ENCODE data around the gene KNSTRN. TPM values are rescaled to one million over a fixed set of nuclear protein-coding genes. Genes with fewer than 3 reads are reported as not detected.

Gene KNSTRN
- total RNA-seq, 1 donor from 2014 or later: 27.3 TPM

DNA sequence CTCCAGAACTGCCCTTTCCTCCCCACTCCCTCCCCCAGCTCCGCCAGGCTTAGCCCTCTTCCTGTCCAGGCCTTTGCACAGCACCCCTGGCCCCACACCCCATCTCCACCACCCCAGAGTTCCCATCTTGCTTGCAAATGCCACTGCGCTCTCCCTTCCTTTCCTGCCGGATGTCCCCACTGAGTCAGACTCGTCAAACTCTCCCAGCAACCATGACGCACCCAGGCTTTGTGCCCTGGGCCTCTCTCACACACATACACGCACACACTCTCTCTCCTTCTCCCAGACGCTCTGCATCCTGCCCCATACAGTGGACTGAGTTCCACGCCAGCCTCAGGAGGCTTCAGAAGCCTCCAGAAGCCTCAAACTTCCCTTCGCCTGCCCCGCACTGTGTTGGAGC lies 39.0 kb upstream of the KNSTRN start:
- Mint-ChIP-seq H3K4me1 (ENCODE audit: unreplicated experiment) (peaks cover 58% of the 10 kb centered on the region), H3K9me3 (ENCODE audit: unreplicated experiment) (no peaks in the 10 kb centered on the region), H3K27ac (ENCODE audit: unreplicated experiment) (peak overlapping the region; percentile 98), H3K36me3 (ENCODE audit: unreplicated experiment) (no peaks in the 10 kb centered on the region), H3K4me3 (ENCODE audit: unreplicated experiment) (peak overlapping the region; percentile 2), H3K27me3 (ENCODE audit: unreplicated experiment) (no peaks in the 10 kb centered on the region)
- no peak for DNase-seq (ENCODE audit: extremely low spot score, unreplicated experiment)
- TF ChIP-seq, protein P1, sequence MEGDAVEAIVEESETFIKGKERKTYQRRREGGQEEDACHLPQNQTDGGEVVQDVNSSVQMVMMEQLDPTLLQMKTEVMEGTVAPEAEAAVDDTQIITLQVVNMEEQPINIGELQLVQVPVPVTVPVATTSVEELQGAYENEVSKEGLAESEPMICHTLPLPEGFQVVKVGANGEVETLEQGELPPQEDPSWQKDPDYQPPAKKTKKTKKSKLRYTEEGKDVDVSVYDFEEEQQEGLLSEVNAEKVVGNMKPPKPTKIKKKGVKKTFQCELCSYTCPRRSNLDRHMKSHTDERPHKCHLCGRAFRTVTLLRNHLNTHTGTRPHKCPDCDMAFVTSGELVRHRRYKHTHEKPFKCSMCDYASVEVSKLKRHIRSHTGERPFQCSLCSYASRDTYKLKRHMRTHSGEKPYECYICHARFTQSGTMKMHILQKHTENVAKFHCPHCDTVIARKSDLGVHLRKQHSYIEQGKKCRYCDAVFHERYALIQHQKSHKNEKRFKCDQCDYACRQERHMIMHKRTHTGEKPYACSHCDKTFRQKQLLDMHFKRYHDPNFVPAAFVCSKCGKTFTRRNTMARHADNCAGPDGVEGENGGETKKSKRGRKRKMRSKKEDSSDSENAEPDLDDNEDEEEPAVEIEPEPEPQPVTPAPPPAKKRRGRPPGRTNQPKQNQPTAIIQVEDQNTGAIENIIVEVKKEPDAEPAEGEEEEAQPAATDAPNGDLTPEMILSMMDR (IDR thresholded peaks at IDR 0.05): no peak

DNA sequence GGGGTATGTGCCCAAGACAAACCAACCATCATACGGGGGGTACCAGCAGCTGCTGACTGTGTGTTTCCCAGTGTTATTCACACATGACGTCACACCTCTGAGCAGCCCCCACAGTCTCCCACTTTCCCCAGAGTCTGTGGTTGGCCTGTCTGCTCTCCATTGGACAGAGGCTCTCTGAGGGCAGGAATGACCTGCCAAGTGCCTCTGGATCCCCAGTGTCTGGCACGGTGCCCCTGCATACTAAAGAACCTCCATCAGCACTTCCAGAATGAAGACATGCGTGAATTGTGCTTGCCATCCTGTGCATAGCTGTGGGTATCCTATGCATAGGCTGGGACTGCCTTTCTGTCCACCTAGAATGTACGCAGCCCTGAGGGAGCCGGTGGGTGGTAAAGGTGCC lies 38.3 kb upstream of the KNSTRN start:
- Mint-ChIP-seq H3K4me3 (ENCODE audit: unreplicated experiment) (no peak overlapping the region), H3K27me3 (ENCODE audit: unreplicated experiment) (no peaks in the 10 kb centered on the region), H3K9me3 (ENCODE audit: unreplicated experiment) (no peaks in the 10 kb centered on the region), H3K36me3 (ENCODE audit: unreplicated experiment) (no peaks in the 10 kb centered on the region), H3K27ac (ENCODE audit: unreplicated experiment) (peak overlapping the region; percentile 98), H3K4me1 (ENCODE audit: unreplicated experiment) (peaks cover 51% of the 10 kb centered on the region)
- TF ChIP-seq, protein P1 (IDR thresholded peaks at IDR 0.05): no peak
- DNase-seq (ENCODE audit: extremely low spot score, unreplicated experiment): no peak

DNA sequence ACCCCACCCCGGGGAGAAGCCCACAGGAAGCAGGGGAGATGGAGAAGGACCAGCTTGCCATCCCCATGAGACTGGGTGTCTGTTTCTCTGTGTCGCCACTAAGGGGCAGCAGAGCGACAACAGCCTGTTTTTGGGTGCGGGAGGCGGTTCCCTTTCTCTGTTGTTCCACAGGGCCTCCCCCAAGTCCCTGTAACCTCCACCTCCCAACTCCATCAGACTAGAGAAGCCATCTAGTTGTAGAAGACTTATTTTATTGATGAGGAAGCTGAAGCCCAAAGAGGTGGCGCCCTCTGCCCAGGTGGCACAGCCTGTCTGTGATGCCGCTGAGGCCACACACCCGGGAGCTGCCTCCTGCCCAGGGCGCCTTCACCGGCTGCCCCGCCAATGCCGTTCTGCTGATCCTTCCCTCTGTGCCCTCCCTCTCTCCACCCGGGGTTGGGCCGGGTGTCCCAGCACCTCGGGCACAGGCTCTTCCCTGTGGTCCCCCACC lies 37.8 kb upstream of the KNSTRN start:
- H3K4me1 Mint-ChIP-seq (ENCODE audit: unreplicated experiment): peaks cover 46% of the 10 kb centered on the region
- no peaks in the 10 kb centered on the region for H3K27me3 Mint-ChIP-seq (ENCODE audit: unreplicated experiment)
- H3K36me3 Mint-ChIP-seq (ENCODE audit: unreplicated experiment): no peaks in the 10 kb centered on the region
- H3K4me3 Mint-ChIP-seq (ENCODE audit: unreplicated experiment): no peak overlapping the region
- peak overlapping the region; percentile 98 for H3K27ac Mint-ChIP-seq (ENCODE audit: unreplicated experiment)
- no peak for DNase-seq (ENCODE audit: extremely low spot score, unreplicated experiment)
- H3K9me3 Mint-ChIP-seq (ENCODE audit: unreplicated experiment): no peaks in the 10 kb centered on the region
- TF ChIP-seq, protein P1 (IDR thresholded peaks at IDR 0.05): peak; percentile 78

DNA sequence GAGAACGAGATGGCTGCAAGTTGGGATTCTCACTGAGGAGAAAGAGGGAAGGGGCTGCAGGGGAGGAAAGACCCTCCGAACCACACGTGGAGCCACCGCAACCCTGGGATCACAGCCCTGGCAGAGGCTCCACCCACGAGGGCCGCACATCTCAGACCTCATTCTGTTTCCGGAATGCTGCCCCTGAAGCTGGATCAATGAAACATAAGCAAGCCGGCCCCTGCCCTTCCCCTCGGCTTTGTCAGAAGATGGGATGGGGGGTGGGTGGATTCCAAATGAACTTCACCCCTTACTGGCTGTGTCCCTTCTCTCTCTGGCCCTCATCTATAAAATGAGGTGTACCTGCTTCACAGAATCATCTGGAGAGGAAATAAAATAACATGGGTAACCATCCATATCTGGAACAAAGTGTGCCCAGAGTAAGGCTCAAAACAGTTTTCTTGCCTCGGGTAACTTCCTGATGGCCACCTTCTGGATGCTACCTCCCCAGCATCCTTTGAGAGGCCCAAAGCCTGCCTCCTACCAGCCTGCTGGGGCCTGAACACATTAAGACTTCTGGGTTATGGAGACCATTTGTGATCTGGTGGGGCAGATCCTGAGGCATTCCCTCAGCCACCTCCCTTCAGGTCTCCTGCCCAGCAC lies 37.2 kb upstream of the KNSTRN start:
- H3K4me3 Mint-ChIP-seq (ENCODE audit: unreplicated experiment): no peak overlapping the region

DNA sequence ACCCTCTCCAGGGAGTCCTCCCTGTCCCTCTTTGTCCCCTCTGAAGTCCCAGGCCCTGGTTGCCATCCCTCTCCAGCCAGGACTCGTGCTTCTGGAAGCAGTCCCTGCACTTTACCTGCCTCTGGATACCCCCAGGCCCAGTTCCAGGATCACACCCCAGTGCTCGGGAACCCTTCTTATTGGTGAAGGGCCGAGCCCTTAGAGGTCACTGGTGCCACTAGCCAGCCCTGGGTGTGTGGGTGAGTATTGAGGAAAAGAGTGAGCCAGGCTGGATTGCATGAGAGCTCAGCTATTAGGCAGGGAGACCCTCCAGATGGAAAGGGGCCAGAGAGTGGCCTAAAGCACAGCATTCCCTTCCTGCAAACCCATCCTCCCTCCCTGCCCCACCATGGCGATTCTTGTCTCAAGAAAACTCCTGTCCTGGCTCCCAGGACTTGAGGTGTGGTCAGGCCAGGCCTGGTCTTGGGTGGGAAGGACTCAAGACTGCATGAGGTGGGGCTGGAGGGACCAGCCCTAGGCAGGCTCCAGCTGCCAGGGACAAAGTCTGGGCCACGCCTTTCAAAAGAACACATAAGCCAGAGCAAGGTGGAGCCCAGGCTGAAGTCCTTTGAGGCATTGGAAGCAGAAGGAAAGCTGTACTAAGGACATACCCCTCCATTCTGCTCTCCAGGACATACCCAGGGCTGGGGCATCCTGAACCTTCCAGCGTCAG lies 36.5 kb upstream of the KNSTRN start:
- TF ChIP-seq, protein P1 (IDR thresholded peaks at IDR 0.05): no peak
- Mint-ChIP-seq H3K9me3 (ENCODE audit: unreplicated experiment) (no peaks in the 10 kb centered on the region), H3K27me3 (ENCODE audit: unreplicated experiment) (no peaks in the 10 kb centered on the region), H3K36me3 (ENCODE audit: unreplicated experiment) (no peaks in the 10 kb centered on the region), H3K4me1 (ENCODE audit: unreplicated experiment) (peaks cover 33% of the 10 kb centered on the region), H3K4me3 (ENCODE audit: unreplicated experiment) (no peak overlapping the region), H3K27ac (ENCODE audit: unreplicated experiment) (no peak overlapping the region)
- DNase-seq (ENCODE audit: extremely low spot score, unreplicated experiment): no peak

More for the DNA sequence above, 37.2 kb upstream of the KNSTRN start:
- H3K27ac Mint-ChIP-seq (ENCODE audit: unreplicated experiment): no peak overlapping the region
- TF ChIP-seq, protein P1 (IDR thresholded peaks at IDR 0.05): no peak
- no peaks in the 10 kb centered on the region for H3K27me3 Mint-ChIP-seq (ENCODE audit: unreplicated experiment)
- peaks cover 39% of the 10 kb centered on the region for H3K4me1 Mint-ChIP-seq (ENCODE audit: unreplicated experiment)
- no peak for DNase-seq (ENCODE audit: extremely low spot score, unreplicated experiment)
- H3K36me3 Mint-ChIP-seq (ENCODE audit: unreplicated experiment): no peaks in the 10 kb centered on the region
- H3K9me3 Mint-ChIP-seq (ENCODE audit: unreplicated experiment): no peaks in the 10 kb centered on the region
